K562 (cell line): Measurements from ENCODE around the gene SNX19. TPM values are rescaled to one million over a fixed set of nuclear protein-coding genes. Genes with fewer than 3 reads are reported as not detected.
A peak's percentile ranks its signal among the peaks of the same experiment; 100 is the strongest.

ENCODE experiments used
- ATAC-seq: fragments of 200-7000 bp; cut with Tn5 transposase; 3 replicates; pipeline ENCODE4 v1.9.1; 2020; ENCODE audit warnings: moderate library complexity
- BruUV-seq: library from RNA; stranded (reverse); fragments of 400-500 nt; replicated peaks from 2 replicates; lab custom pipeline; 2021; lab: Mats Ljungman, UMichigan
- CTCF ChIA-PET: fragments of 300-600 bp; formaldehyde crosslinking; extraction: SDS; loops from one replicate; lab custom pipeline; 2021; ENCODE audit warnings: low intra/inter-chr PET ratio; lab: Yijun Ruan, JAX
- POLR2A ChIA-PET: fragments of 300-600, 350-650 bp; sonication (Branson Sonifier 250); formaldehyde crosslinking; extraction: SDS; loops from one replicate; lab custom pipeline; 2021; ENCODE audit warnings: antibody characterized with exemption, inconsistent platforms; lab: Yijun Ruan, JAX
- DNase-seq, 4 experiments: peaks; one replicate each; pipeline versions ENCODE4 v3.0.0 to v3.0.0-alpha.2; 2011 to 2018; ENCODE audit warnings: low spot score in 3 of 4, mixed read lengths in 3 of 4; ENCODE audit errors: extremely low read depth in 1 of 4
- FAIRE-seq: peaks from 2 replicates; lab custom pipeline; 2011; peaks lifted over from hg19 to GRCh38; lab: Jason Lieb, UNC
- H2AFZ ChIP-seq: 2 replicates; pipeline ENCODE4 v1.6.0; 2011; ENCODE audit warnings: low read depth, low read length, control low read depth, inconsistent platforms
- H3K27ac ChIP-seq: fragments of 200-600 bp; 3 replicates; pipeline ENCODE4 v1.8.0; 2011; ENCODE audit warnings: low read depth, mild to moderate bottlenecking, control low read depth, inconsistent platforms, low read length, moderate library complexity, mixed read lengths; ENCODE audit errors: extremely low read depth
- H3K27me3 ChIP-seq, 2 experiments: fragments of 300-600 bp in 1 of 2; 2 replicates in 1 of 2; 3 replicates in 1 of 2; pipeline versions ENCODE4 v1.6.0 to v1.8.0; 2011; ENCODE audit warnings: inconsistent platforms in 2 of 2, low read length in 2 of 2, mild to moderate bottlenecking in 1 of 2, mixed read lengths in 1 of 2, moderate library complexity in 1 of 2; ENCODE audit not compliant: control insufficient read depth in 2 of 2, insufficient read depth in 2 of 2
- H3K36me3 ChIP-seq: fragments of 300-600 bp; 3 replicates; pipeline ENCODE4 v1.8.0; 2011; ENCODE audit warnings: mild to moderate bottlenecking, low read length, inconsistent platforms; ENCODE audit not compliant: control insufficient read depth, insufficient read depth
- H3K4me1 ChIP-seq, 2 experiments: fragments of 200-600 bp in 1 of 2; replicated peaks in 1 of 2; 2 replicates in 1 of 2; 3 replicates in 1 of 2; pipeline versions ENCODE4 v1.5.1 to v1.8.0; 2011; ENCODE audit warnings: inconsistent platforms in 2 of 2, low read length in 2 of 2, mild to moderate bottlenecking in 1 of 2, mixed read lengths in 1 of 2, moderate library complexity in 1 of 2; ENCODE audit not compliant: control insufficient read depth in 2 of 2, insufficient read depth in 2 of 2
- H3K4me2 ChIP-seq: 2 replicates; pipeline ENCODE4 v1.6.1; 2011; ENCODE audit warnings: low read length, control low read depth, inconsistent platforms, mixed read lengths; ENCODE audit not compliant: insufficient read depth
- H3K4me3 ChIP-seq: fragments of 200-600 bp; sonication (generic), shearing (Covaris generic); 2 replicates; pipeline ENCODE4 v1.5.1; 2016; ENCODE audit warnings: control low read depth, inconsistent platforms
- H3K79me2 ChIP-seq: fragments of 200-600 bp; 3 replicates; pipeline ENCODE4 v1.8.0; 2011; ENCODE audit warnings: low read length, inconsistent platforms; ENCODE audit not compliant: control insufficient read depth, insufficient read depth
- H3K9ac ChIP-seq, 2 experiments: 2 replicates each; pipeline versions ENCODE4 v1.6.0 to v1.6.1; 2011; ENCODE audit warnings: low read depth in 2 of 2, low read length in 2 of 2, control low read depth in 1 of 2, inconsistent platforms in 1 of 2, mild to moderate bottlenecking in 1 of 2, mixed read lengths in 1 of 2; ENCODE audit not compliant: insufficient read depth in 1 of 2
- H3K9me1 ChIP-seq: one replicate; pipeline ENCODE4 v1.6.0; 2011; ENCODE audit warnings: inconsistent platforms, mild to moderate bottlenecking, low read length, moderate library complexity; ENCODE audit not compliant: control insufficient read depth, insufficient read depth
- H3K9me3 ChIP-seq: replicated peaks from 2 replicates; pipeline ENCODE4 v1.5.1; 2011; ENCODE audit warnings: low read depth, low read length, inconsistent platforms; ENCODE audit not compliant: control insufficient read depth, insufficient read depth
- H4K20me1 ChIP-seq: replicated peaks from 2 replicates; pipeline ENCODE4 v1.6.1; 2011; ENCODE audit warnings: low read length, inconsistent platforms, mixed read lengths; ENCODE audit not compliant: control insufficient read depth, insufficient read depth
- CEBPB ChIP-seq: fragments of 450-650 bp; IDR thresholded peaks from 2 replicates; pipeline ENCODE4 v1.6.1; 2016; ENCODE audit warnings: missing genetic modification characterization, missing compliant biosample characterization
- EGR1 ChIP-seq: fragments of 450-650 bp; conservative IDR thresholded peaks from 2 replicates; pipeline ENCODE4 v1.6.1; 2017; ENCODE audit warnings: mild to moderate bottlenecking
- EHMT2 ChIP-seq: fragments of 450-650 bp; IDR thresholded peaks from 2 replicates; pipeline ENCODE4 v1.6.1; 2018; ENCODE audit warnings: antibody characterized with exemption
- HDAC2 ChIP-seq: fragments of 450-650 bp; IDR thresholded peaks from 2 replicates; pipeline ENCODE4 v1.6.1; 2016; ENCODE audit warnings: mild to moderate bottlenecking
- MEIS2 ChIP-seq: fragments of 450-650 bp; IDR thresholded peaks from 2 replicates; pipeline ENCODE4 v1.6.1; 2014; ENCODE audit warnings: mild to moderate bottlenecking; ENCODE audit not compliant: partially characterized antibody
- NR3C1 ChIP-seq: sonication (generic); formaldehyde crosslinking; IDR thresholded peaks from 2 replicates; pipeline ENCODE4 v1.8.1; 2022; ENCODE audit warnings: missing genetic modification reagents
- PCBP1 ChIP-seq: fragments of 200-400 bp; formaldehyde crosslinking; IDR thresholded peaks from 2 replicates; pipeline ENCODE4 v1.6.1; 2018; ENCODE audit warnings: mild to moderate bottlenecking, low read depth, low read length; ENCODE audit not compliant: poor library complexity, severe bottlenecking
- PTBP1 ChIP-seq: fragments of 200-400 bp; formaldehyde crosslinking; IDR thresholded peaks from 2 replicates; pipeline ENCODE4 v1.6.1; 2017; ENCODE audit warnings: low read depth, low read length
- RBM34 ChIP-seq: fragments of 200-400 bp; formaldehyde crosslinking; IDR thresholded peaks from 2 replicates; pipeline ENCODE4 v1.6.1; 2018; ENCODE audit warnings: low read length, borderline replicate concordance; ENCODE audit not compliant: insufficient read depth
- STAG1 ChIP-seq: sonication (generic); formaldehyde crosslinking; IDR thresholded peaks from 2 replicates; pipeline ENCODE4 v1.5.0; 2020; ENCODE audit warnings: missing genetic modification reagents, borderline replicate concordance
- TFAM ChIP-seq: fragments of 250-450 bp; sonication (Bioruptor Pico); conservative IDR thresholded peaks from 2 replicates; pipeline ENCODE4 v1.5.0; 2021; ENCODE audit warnings: mild to moderate bottlenecking, moderate library complexity
- XRCC5 ChIP-seq: fragments of 200-400 bp; formaldehyde crosslinking; IDR thresholded peaks from 2 replicates; pipeline ENCODE4 v1.6.1; 2017; ENCODE audit warnings: low read depth, mild to moderate bottlenecking, low read length
- ZNF764 ChIP-seq: fragments of 250-450 bp; sonication (Bioruptor Pico); IDR thresholded peaks from 2 replicates; pipeline ENCODE4 v1.4.0; 2020; ENCODE audit warnings: low read depth, mild to moderate bottlenecking, moderate library complexity
- ZNF778 ChIP-seq: fragments of 450-650 bp; formaldehyde crosslinking; IDR thresholded peaks from 2 replicates; pipeline ENCODE4 v1.4.0; 2020; ENCODE audit warnings: mild to moderate bottlenecking, moderate library complexity
- WGBS: fragments of 100-300 bp; shearing (Covaris generic); methylation state at CpG from one replicate; pipeline ENCODE4 v1.1.6; 2016; ENCODE audit warnings: low coverage, mixed read lengths; ENCODE audit not compliant: insufficient coverage; ENCODE audit errors: missing lambda C conversion rate; 5-methylcytosine and 5-hydroxymethylcytosine counted together
- in situ Hi-C: fragments of 300-500 bp; cut with MboI; formaldehyde crosslinking; loops from 4 replicates; pipeline ENCODE4 v1.15.0; 2018; ENCODE audit warnings: inconsistent platforms, mixed read lengths
- intact Hi-C: fragments of 100-400 bp; cut with micrococcal nuclease; formaldehyde crosslinking; loops from 2 replicates; pipeline ENCODE4 v1.14.2; 2022
- polyA plus RNA-seq, 8 experiments: library from polyadenylated mRNA; depleted of rRNA in 4 of 8; stranded (reverse) in 5 of 8; unstranded in 3 of 8; fragments of >200 nt; fragmentation: Nextera tagmentation in 2 of 8; fragmentation: Illumina TruSeq in 1 of 8; extraction: Ambion mirVana in 2 of 8; extraction: Trizol in 1 of 8; gene quantifications; 2 replicates each; pipeline versions ENCODE4 v1.2.1 to v1.2.3, GENCODE V29; 2011 to 2014; ENCODE audit warnings: inconsistent platforms in 1 of 8, missing spikeins in 1 of 8
- total RNA-seq, 7 experiments: library from RNA; depleted of rRNA in 6 of 7; stranded (reverse); fragments of >200 nt in 6 of 7; fragmentation: Illumina TruSeq in 2 of 7; extraction: Trizol in 2 of 7; gene quantifications; 2 replicates each; pipeline versions ENCODE4 v1.2.1 to v1.2.3, GENCODE V29; 2011 to 2021; ENCODE audit warnings: low replicate concordance in 1 of 7
- TF ChIP-seq, protein P1 (sequence below): sonication (generic); formaldehyde crosslinking; IDR thresholded peaks from 2 replicates; pipeline ENCODE4 v1.8.0; 2022; ENCODE audit warnings: mild to moderate bottlenecking, missing genetic modification reagents

SNX19 gene
- total and polyA plus RNA-seq, 9 of the 15 experiments (the other 6 are each of a cell fraction or from before 2014, with no cell fraction given), result 2.2 to 31.3 (median 19.6) TPM

DNA sequence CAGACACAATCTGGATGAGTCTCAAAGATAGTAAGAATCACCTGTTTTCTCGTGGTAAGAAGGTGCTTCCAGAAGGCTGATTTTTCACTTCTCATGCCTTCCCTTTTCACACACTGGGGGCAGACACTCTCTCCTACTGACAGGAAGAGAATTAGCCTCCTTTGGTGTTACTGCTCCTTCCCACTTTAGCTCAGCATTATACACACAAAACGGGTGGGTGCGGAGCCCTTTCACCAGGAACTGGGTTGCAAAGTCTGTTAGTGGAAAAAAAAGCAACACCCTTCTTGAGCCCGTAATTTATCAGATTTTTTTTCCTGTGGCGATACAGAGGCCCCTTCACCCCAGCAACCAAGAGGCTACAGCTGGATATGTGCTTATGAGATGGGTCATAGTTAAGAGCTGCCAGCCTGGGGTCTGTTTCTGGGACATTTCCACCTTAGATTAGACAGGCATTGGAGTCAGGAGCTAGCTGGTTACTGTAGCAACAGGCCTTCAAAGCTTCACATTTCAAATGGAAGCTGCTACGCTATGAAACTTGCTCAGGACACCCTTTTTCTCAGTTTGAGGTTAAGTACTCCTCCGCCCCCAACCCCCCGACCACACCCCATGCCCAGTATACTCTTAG lies 48.1 kb downstream of the SNX19 start:
- no peak for FAIRE-seq
- BruUV-seq, result no TSS peak
- DNase-seq, result no peak
- 36% methylated on average over 6 of the region's 8 CpGs for WGBS
- POLR2A ChIA-PET, result interaction anchor here (0.7 kb wide), 1 partner anchor 437 kb away, joined by 3 read pairs; no protein-coding TSS in a partner anchor
- H4K20me1 ChIP-seq, result no peaks in the 10 kb centered on the region; the same call in 1 of the 2 replicates
- peaks cover 14% of the 10 kb centered on the region; the same call in 2 of the 3 replicates for H3K36me3 ChIP-seq
- H3K27me3 ChIP-seq, result peaks cover 8 to 16% of the 10 kb centered on the region in 2 experiments; a peak in 4 of 5 replicates
- ATAC-seq, result peak; percentile 25; the same call in 1 of the 3 replicates
- H3K79me2 ChIP-seq, result no peaks in the 10 kb centered on the region
- no peaks in the 10 kb centered on the region for H3K4me1 ChIP-seq
- no peaks in the 10 kb centered on the region for H3K9me1 ChIP-seq
- no peak overlapping the region for H3K4me2 ChIP-seq
- H3K27ac ChIP-seq, result no peak overlapping the region
- no peak overlapping the region for H3K9ac ChIP-seq
- intact Hi-C loops, result no loop called here
- H3K9me3 ChIP-seq, result no peaks in the 10 kb centered on the region
- TF ChIP-seq STAG1 (no peak), TFAM (CRISPR knock-in tag) (no peak), EGR1 (no peak), CEBPB (tag) (no peak), MEIS2 (no peak), EHMT2 (no peak), PCBP1 (no peak), RBM34 (no peak), NR3C1 (no peak), HDAC2 (no peak), ZNF764 (no peak), ZNF778 (CRISPR knock-in tag) (no peak), PTBP1 (no peak), XRCC5 (no peak)
- TF ChIP-seq, protein P1, sequence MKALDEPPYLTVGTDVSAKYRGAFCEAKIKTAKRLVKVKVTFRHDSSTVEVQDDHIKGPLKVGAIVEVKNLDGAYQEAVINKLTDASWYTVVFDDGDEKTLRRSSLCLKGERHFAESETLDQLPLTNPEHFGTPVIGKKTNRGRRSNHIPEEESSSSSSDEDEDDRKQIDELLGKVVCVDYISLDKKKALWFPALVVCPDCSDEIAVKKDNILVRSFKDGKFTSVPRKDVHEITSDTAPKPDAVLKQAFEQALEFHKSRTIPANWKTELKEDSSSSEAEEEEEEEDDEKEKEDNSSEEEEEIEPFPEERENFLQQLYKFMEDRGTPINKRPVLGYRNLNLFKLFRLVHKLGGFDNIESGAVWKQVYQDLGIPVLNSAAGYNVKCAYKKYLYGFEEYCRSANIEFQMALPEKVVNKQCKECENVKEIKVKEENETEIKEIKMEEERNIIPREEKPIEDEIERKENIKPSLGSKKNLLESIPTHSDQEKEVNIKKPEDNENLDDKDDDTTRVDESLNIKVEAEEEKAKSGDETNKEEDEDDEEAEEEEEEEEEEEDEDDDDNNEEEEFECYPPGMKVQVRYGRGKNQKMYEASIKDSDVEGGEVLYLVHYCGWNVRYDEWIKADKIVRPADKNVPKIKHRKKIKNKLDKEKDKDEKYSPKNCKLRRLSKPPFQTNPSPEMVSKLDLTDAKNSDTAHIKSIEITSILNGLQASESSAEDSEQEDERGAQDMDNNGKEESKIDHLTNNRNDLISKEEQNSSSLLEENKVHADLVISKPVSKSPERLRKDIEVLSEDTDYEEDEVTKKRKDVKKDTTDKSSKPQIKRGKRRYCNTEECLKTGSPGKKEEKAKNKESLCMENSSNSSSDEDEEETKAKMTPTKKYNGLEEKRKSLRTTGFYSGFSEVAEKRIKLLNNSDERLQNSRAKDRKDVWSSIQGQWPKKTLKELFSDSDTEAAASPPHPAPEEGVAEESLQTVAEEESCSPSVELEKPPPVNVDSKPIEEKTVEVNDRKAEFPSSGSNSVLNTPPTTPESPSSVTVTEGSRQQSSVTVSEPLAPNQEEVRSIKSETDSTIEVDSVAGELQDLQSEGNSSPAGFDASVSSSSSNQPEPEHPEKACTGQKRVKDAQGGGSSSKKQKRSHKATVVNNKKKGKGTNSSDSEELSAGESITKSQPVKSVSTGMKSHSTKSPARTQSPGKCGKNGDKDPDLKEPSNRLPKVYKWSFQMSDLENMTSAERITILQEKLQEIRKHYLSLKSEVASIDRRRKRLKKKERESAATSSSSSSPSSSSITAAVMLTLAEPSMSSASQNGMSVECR (CRISPR knock-in tag), result no peak
- in situ Hi-C loops, result loop anchor here (5.0 kb wide), 1 partner anchor 431 kb away; no protein-coding TSS in a partner anchor
- no peak overlapping the region for H3K4me3 ChIP-seq
- no peak overlapping the region for H2AFZ ChIP-seq
- CTCF ChIA-PET, result interaction anchor here (0.5 to 0.7 kb wide), 3 partner anchors 19 to 436 kb away, joined by 3 to 4 read pairs (median 4); no protein-coding TSS in a partner anchor
